Karpas-422 (cell line): ENCODE results near the gene SLC38A6. TPM values are rescaled to one million over a fixed set of nuclear protein-coding genes. Genes with fewer than 3 reads are reported as not detected.

Experiments used
- DNase-seq: peaks from one replicate; pipeline ENCODE4 v3.0.0-alpha.2; 2015
- H2AFZ ChIP-seq: fragments of 200-600 bp; sonication (generic); 2 replicates; pipeline ENCODE4 v1.6.1; 2014; ENCODE audit warnings: antibody characterized with exemption, low read length, mixed read lengths
- H3K27ac ChIP-seq: fragments of 200-600 bp; sonication (generic); 2 replicates; pipeline ENCODE4 v1.5.1; 2014; ENCODE audit warnings: mild to moderate bottlenecking, low read length, moderate library complexity
- H3K27me3 ChIP-seq: fragments of 200-600 bp; sonication (generic); 2 replicates; pipeline ENCODE4 v1.6.1; 2014; ENCODE audit warnings: low read length, mixed read lengths
- H3K36me3 ChIP-seq: fragments of 200-600 bp; sonication (generic); 2 replicates; pipeline ENCODE4 v1.6.1; 2014; ENCODE audit warnings: low read length, mixed read lengths; ENCODE audit not compliant: insufficient read depth
- H3K4me1 ChIP-seq: fragments of 200-600 bp; sonication (generic); 2 replicates; pipeline ENCODE4 v1.6.1; 2014; ENCODE audit warnings: mild to moderate bottlenecking, low read length, mixed read lengths
- H3K4me2 ChIP-seq: fragments of 200-600 bp; sonication (generic); 2 replicates; pipeline ENCODE4 v1.6.1; 2014; ENCODE audit warnings: low read length, low read depth, mild to moderate bottlenecking; ENCODE audit not compliant: poor library complexity, severe bottlenecking
- H3K4me3 ChIP-seq: fragments of 200-600 bp; sonication (generic); 2 replicates; pipeline ENCODE4 v1.5.1; 2014; ENCODE audit warnings: mild to moderate bottlenecking, antibody characterized with exemption, low read length, mixed read lengths
- H3K79me2 ChIP-seq: fragments of 200-600 bp; sonication (generic); 2 replicates; pipeline ENCODE4 v1.6.1; 2014; ENCODE audit warnings: mild to moderate bottlenecking, low read length, mixed read lengths
- H3K9ac ChIP-seq: fragments of 200-600 bp; sonication (generic); 2 replicates; pipeline ENCODE4 v1.6.0; 2014; ENCODE audit warnings: low read length
- H3K9me2 ChIP-seq: fragments of 200-600 bp; sonication (generic), shearing (Covaris generic); replicated peaks from 2 replicates; pipeline ENCODE4 v1.6.0; 2014; ENCODE audit warnings: mild to moderate bottlenecking, low read length, moderate library complexity; ENCODE audit not compliant: insufficient read depth
- H3K9me3 ChIP-seq: fragments of 300-700, 200-600 bp; sonication (generic); 2 replicates; pipeline ENCODE4 v1.6.1; 2014; ENCODE audit warnings: low read length, mixed read lengths
- H4K20me1 ChIP-seq: fragments of 200-600 bp; sonication (generic); 2 replicates; pipeline ENCODE4 v1.6.1; 2014; ENCODE audit warnings: mild to moderate bottlenecking, antibody characterized with exemption, low read length, low read depth; ENCODE audit not compliant: insufficient read depth
- total RNA-seq: library from RNA; depleted of rRNA; stranded (reverse); fragments of >200 nt; shearing (Covaris generic); gene quantifications from 2 replicates; pipeline ENCODE4 v1.2.3, GENCODE V29; 2014; ENCODE audit warnings: low replicate concordance

SLC38A6 gene
- total RNA-seq, 1 experiment from 2014 or later = 141 TPM

DNA sequence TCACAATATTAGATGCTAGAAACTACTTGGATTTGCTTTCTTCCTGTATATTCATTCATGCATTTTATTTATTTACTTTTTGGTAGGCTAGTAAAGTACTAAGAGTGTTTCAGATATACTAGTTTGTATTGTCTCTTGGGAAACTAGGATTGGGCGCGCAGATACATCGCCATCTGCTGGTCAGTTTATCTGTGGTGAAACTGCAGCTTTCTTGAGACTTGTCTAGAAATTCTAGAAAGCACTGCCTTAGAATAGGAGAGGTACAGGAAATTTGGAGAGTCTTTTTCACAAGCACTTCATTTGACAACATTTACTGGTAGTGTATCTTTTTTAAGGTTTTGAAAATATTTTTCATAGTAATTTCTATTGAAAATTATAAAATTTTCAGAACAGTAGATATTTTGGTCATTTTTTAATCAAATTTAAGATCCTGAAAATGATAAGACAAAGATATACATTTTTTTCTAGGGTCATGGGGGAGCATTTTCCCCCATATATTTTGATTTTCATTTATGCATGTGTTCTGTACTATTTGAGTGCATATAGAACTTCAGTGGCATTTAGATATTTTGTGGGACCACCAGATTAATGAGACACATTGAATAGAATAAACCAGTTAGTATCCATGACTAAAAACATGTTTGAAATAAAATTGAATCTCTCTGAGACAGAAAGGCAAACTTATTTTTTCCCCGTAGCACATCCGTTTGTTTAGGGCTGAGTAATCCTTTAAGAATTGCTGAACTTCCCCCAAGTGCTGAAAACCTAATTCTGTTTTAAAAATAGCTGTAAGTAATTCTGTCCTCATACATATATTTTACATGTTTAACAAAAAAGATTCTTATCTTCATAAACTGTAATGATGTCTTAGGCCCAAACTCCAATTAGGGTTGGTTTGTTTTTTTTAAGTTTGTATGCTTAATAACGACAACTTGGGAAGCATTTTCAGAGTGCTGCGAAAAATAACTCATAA lies 44.5 kb downstream of the SLC38A6 start:
- peak; percentile 96 for DNase-seq
- H2AFZ ChIP-seq = no peak overlapping the region
- H3K9me3 ChIP-seq = no peaks in the 10 kb centered on the region
- peak overlapping the region; percentile 61 for H3K4me2 ChIP-seq
- peaks cover 55% of the 10 kb centered on the region for H3K79me2 ChIP-seq
- peak overlapping the region; percentile 59 for H3K9ac ChIP-seq
- peaks cover 91% of the 10 kb centered on the region for H3K4me1 ChIP-seq
- H3K36me3 ChIP-seq = no peaks in the 10 kb centered on the region; the same call in 1 of the 2 replicates
- no peaks in the 10 kb centered on the region for H3K27me3 ChIP-seq
- no peaks in the 10 kb centered on the region for H4K20me1 ChIP-seq
- no peaks in the 10 kb centered on the region for H3K9me2 ChIP-seq
- H3K4me3 ChIP-seq = peak overlapping the region; percentile 11
- peak overlapping the region; percentile 99 for H3K27ac ChIP-seq

DNA sequence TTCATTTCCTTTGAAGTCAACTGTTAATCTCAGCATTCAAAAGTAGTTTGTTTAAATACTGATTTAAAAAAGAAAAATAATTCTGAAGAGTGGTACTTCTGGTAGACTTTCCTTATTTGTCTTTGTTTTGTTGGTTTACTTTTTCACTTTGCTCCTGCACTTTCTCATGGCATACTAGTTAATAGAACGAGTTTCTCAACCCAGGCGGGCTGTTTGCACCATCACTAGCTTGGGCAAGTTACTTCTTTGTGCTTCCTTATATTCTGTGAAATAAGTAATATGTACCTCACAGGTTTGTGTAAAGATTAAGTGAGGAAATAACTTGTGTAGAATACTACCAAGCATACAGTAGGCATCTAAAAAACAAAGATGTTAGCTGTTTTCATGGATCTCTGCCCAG lies 45.5 kb downstream of the SLC38A6 start:
- peaks cover 3% of the 10 kb centered on the region for H3K36me3 ChIP-seq
- H3K27ac ChIP-seq = peak overlapping the region; percentile 99
- peak; percentile 61 for DNase-seq
- H3K9ac ChIP-seq = peak overlapping the region; percentile 59
- no peaks in the 10 kb centered on the region for H3K9me2 ChIP-seq
- no peaks in the 10 kb centered on the region for H3K9me3 ChIP-seq
- H3K4me3 ChIP-seq = no peak overlapping the region
- no peak overlapping the region for H2AFZ ChIP-seq
- H3K4me1 ChIP-seq = peaks cover 91% of the 10 kb centered on the region
- H3K79me2 ChIP-seq = peaks cover 52% of the 10 kb centered on the region
- H3K4me2 ChIP-seq = peak overlapping the region; percentile 61
- no peaks in the 10 kb centered on the region for H4K20me1 ChIP-seq
- no peaks in the 10 kb centered on the region for H3K27me3 ChIP-seq

DNA sequence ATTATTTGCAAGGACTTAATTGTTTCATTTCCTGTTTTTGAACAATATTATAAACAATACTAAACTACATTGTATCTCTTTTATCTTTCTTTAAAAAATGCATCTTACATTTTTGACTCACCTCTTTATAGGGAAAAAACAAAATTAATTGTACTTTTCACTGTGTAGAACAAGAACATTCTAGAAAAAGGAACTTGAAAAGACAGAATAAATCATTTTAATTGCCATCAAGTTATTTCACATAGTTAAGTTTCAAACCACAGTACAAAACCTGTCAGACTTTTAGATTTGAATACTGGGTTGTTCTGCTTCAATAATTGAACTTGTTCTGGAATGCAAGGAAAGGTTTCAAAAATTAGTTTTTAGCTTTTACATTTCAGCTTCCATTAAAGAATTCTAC lies 50.0 kb downstream of the SLC38A6 start:
- H3K9ac ChIP-seq = peak overlapping the region; percentile 57
- peak overlapping the region; percentile 99 for H3K27ac ChIP-seq
- H3K27me3 ChIP-seq = no peaks in the 10 kb centered on the region
- no peak overlapping the region for H2AFZ ChIP-seq
- peaks cover 16% of the 10 kb centered on the region for H3K36me3 ChIP-seq
- H3K4me2 ChIP-seq = peak overlapping the region; percentile 61
- H3K4me1 ChIP-seq = peaks cover 100% of the 10 kb centered on the region
- H3K9me2 ChIP-seq = no peaks in the 10 kb centered on the region
- peaks cover 50% of the 10 kb centered on the region for H3K79me2 ChIP-seq
- no peak overlapping the region for H3K4me3 ChIP-seq
- no peaks in the 10 kb centered on the region for H4K20me1 ChIP-seq
- DNase-seq = peak; percentile 70
- H3K9me3 ChIP-seq = no peaks in the 10 kb centered on the region

DNA sequence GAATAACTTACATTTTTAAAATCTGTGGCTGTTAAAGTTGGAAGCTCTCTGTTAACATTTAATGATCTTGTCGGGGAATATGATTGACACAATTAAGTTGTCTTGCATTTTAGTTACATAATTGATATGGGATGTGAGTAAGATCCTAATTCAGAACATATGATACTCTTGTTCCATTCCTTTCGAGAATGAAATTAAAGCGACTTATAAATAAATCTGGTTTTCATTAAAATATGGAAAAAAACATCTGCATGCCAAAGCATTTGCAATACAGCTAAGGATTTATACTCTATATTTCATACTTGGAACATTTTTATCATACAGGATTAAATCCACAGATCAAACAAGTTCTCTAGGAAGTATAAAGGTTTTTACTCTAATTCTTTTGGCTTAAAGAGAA lies 52.0 kb downstream of the SLC38A6 start:
- Histone ChIP-seq H2AFZ (no peak overlapping the region), H3K27me3 (no peaks in the 10 kb centered on the region), H3K36me3 (peaks cover 16% of the 10 kb centered on the region), H3K4me1 (peaks cover 98% of the 10 kb centered on the region), H3K9me2 (no peaks in the 10 kb centered on the region), H3K79me2 (peaks cover 37% of the 10 kb centered on the region), H3K27ac (peak overlapping the region; percentile 99), H4K20me1 (no peaks in the 10 kb centered on the region), H3K4me2 (peak overlapping the region; percentile 87), H3K9ac (peak overlapping the region; percentile 77), H3K4me3 (peak overlapping the region; percentile 27), H3K9me3 (no peaks in the 10 kb centered on the region)
- peak; percentile 59 for DNase-seq

DNA sequence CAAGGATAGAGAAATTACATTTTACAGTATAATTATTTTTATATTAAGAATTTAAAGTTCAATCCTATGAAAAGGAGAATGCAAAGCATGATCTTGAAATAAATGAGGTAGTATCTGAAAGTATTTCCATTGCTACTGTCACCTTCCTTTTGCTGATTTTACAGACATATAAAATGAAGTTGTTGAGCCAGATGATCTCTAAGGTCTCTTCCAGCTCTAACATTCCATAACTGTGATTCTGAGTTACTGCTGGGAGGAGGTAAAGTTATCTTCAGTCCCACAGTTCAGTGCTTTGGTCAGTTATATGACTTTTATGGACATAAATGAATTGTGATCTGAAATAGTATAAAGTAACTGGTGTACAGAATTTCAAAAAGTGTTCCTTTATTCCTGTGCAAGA lies 52.8 kb downstream of the SLC38A6 start:
- peak overlapping the region; percentile 77 for H3K9ac ChIP-seq
- H3K27ac ChIP-seq = peak overlapping the region; percentile 99
- H3K27me3 ChIP-seq = no peaks in the 10 kb centered on the region
- H3K9me2 ChIP-seq = no peaks in the 10 kb centered on the region
- H3K4me1 ChIP-seq = peaks cover 97% of the 10 kb centered on the region
- peak; percentile 81 for DNase-seq
- H4K20me1 ChIP-seq = no peaks in the 10 kb centered on the region
- H3K36me3 ChIP-seq = peaks cover 20% of the 10 kb centered on the region
- peak overlapping the region; percentile 54 for H3K4me3 ChIP-seq
- H3K4me2 ChIP-seq = peak overlapping the region; percentile 87
- no peak overlapping the region for H2AFZ ChIP-seq
- no peaks in the 10 kb centered on the region for H3K9me3 ChIP-seq
- peaks cover 30% of the 10 kb centered on the region for H3K79me2 ChIP-seq

DNA sequence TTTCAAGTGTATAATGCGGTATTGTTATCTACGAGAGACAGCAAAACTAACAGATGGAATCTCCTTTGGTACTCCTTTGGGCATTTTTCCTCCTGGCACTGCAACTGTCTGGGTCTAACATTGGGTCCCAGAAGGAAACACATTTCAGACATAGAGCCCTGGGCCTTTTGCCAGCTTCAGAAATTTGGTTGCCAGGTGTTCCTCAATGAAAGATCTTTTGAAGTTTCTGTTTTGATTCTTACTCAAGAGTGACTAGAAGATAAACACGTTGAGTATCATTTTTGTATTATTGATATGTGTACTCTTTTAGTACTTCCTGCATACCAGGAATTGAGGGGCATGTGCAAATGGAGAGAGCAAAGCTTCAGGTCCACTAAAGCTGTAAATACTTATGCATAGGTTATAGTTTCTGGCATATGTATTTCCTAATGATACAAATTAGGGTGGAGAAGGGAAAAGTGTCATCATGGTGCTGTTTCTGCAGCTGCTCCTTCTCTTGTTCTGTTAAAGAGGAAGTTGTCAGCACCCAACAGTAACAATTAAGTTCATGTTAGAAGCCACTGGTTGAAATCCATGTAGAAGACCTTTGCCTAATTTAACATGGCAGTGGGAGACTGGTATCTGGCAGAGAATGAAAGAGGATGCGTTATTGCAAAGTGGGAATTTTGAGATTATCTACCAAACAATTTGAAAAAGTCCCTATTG lies 53.5 kb downstream of the SLC38A6 start:
- H3K27ac ChIP-seq = peak overlapping the region; percentile 99
- H3K36me3 ChIP-seq = peaks cover 21% of the 10 kb centered on the region
- peak overlapping the region; percentile 77 for H3K9ac ChIP-seq
- peak overlapping the region; percentile 87 for H3K4me2 ChIP-seq
- H3K4me1 ChIP-seq = peaks cover 92% of the 10 kb centered on the region
- H3K27me3 ChIP-seq = no peaks in the 10 kb centered on the region
- no peaks in the 10 kb centered on the region for H4K20me1 ChIP-seq
- no peaks in the 10 kb centered on the region for H3K9me3 ChIP-seq
- DNase-seq = peak; percentile 92
- no peaks in the 10 kb centered on the region for H3K9me2 ChIP-seq
- H3K79me2 ChIP-seq = peaks cover 28% of the 10 kb centered on the region
- no peak overlapping the region for H2AFZ ChIP-seq
- peak overlapping the region; percentile 54 for H3K4me3 ChIP-seq

DNA sequence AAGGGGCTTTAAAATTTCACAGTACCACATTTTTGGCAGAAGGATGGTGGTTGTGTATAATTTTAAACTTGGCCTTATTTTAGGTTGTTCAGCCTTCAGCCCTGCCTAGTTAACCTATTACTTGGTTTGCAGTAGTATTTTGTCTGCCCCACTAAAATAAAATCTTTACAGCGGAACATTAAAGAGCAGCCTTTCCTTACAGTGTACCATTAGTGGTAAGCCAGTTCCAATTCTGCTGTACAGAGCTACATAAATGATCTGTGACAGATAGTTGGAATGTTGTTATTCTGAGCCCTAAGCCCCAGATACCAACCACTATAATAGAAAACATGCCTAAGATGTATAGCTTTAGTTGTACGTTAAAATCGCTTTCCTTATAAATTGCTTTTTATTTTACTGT lies 56.2 kb downstream of the SLC38A6 start:
- peak overlapping the region; percentile 2 for H3K4me2 ChIP-seq
- peaks cover 88% of the 10 kb centered on the region for H3K4me1 ChIP-seq

DNA sequence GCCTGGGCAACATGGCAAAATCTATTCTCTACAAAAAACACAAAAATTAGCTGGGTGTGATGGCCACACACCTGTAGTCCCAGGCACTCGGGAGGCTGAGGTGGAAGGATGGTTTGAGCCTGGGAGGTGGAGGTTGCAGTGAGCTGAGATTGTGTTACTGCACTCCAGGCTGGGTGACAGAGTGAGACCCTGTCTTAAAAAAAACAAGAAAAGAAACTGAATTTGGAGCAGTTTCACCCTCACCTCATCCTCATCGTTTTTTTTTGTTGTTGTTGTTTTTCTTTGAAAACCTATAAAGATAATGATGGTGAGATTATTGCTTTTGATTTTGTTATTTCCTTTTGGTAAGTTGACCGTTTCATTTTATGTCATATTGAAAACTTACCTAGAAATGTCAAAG lies 60.7 kb downstream of the SLC38A6 start:
- Histone ChIP-seq H3K79me2 (0 out of 2 replicates have a peak, but pooled peaks cover 13% of the 10 kb centered on the region), H3K9me2 (no peaks in the 10 kb centered on the region), H3K27me3 (no peaks in the 10 kb centered on the region), H3K27ac (peak overlapping the region; percentile 99), H3K36me3 (peaks cover 14% of the 10 kb centered on the region; the same call in 1 of the 2 replicates), H3K9ac (peak overlapping the region; percentile 70), H2AFZ (no peak overlapping the region), H3K9me3 (no peaks in the 10 kb centered on the region), H3K4me1 (peaks cover 89% of the 10 kb centered on the region), H4K20me1 (no peaks in the 10 kb centered on the region), H3K4me2 (peak overlapping the region; percentile 54), H3K4me3 (no peak overlapping the region)
- peak; percentile 54 for DNase-seq

More for the DNA sequence above, 56.2 kb downstream of the SLC38A6 start:
- DNase-seq = no peak
- Histone ChIP-seq H3K79me2 (peaks cover 22% of the 10 kb centered on the region; the same call in 1 of the 2 replicates), H3K9ac (peak overlapping the region; percentile 8; the same call in 1 of the 2 replicates), H2AFZ (no peak overlapping the region), H4K20me1 (no peaks in the 10 kb centered on the region), H3K4me3 (no peak overlapping the region), H3K9me3 (no peaks in the 10 kb centered on the region), H3K27ac (peak overlapping the region; percentile 99), H3K27me3 (no peaks in the 10 kb centered on the region), H3K36me3 (peaks cover 12% of the 10 kb centered on the region; the same call in 1 of the 2 replicates), H3K9me2 (no peaks in the 10 kb centered on the region)
